Aorta (tissue), 5 donors: ENCODE measurements around the gene RNASE4. TPM values are rescaled to one million over a fixed set of nuclear protein-coding genes. Genes with fewer than 3 reads are reported as not detected.

Source experiments
- ATAC-seq: fragments of 200-7000 bp; cut with Tn5 transposase; one replicate; pipeline ENCODE4 v1.9.1; 2022; ENCODE audit warnings: moderate library complexity; ENCODE audit not compliant: low FRiP score
- DNase-seq, 2 donors: peaks; one replicate each; pipeline ENCODE4 v3.0.0-alpha.2; 2020
- H3K27ac ChIP-seq, 2 donors: one replicate each; pipeline ENCODE4 v1.5.1; 2013; ENCODE audit warnings: low read length in 2 of 2, mild to moderate bottlenecking in 2 of 2, moderate library complexity in 2 of 2, control low read depth in 1 of 2, inconsistent platforms in 1 of 2, low read depth in 1 of 2
- H3K27me3 ChIP-seq, 2 donors: one replicate each; pipeline ENCODE4 v1.6.1; 2013; ENCODE audit warnings: control low read depth in 1 of 2, low read length in 1 of 2, mild to moderate bottlenecking in 1 of 2, moderate library complexity in 1 of 2; ENCODE audit not compliant: insufficient read depth in 2 of 2, control insufficient read depth in 1 of 2
- H3K36me3 ChIP-seq, 2 donors: one replicate each; pipeline ENCODE4 v1.6.1; 2013; ENCODE audit warnings: control low read depth in 1 of 2, low read length in 1 of 2, mild to moderate bottlenecking in 1 of 2; ENCODE audit not compliant: insufficient read depth in 2 of 2, control insufficient read depth in 1 of 2
- H3K4me1 ChIP-seq, 2 donors: one replicate each; pipeline ENCODE4 v1.6.1; 2013; ENCODE audit warnings: low read length in 2 of 2, control low read depth in 1 of 2, mild to moderate bottlenecking in 1 of 2, moderate library complexity in 1 of 2; ENCODE audit not compliant: insufficient read depth in 2 of 2, control insufficient read depth in 1 of 2
- H3K4me3 ChIP-seq, 2 donors: one replicate each; pipeline ENCODE4 v1.5.1; 2013; ENCODE audit warnings: low read length in 2 of 2, control low read depth in 1 of 2, mild to moderate bottlenecking in 1 of 2
- H3K9me3 ChIP-seq: one replicate; pipeline ENCODE4 v1.6.1; 2013; ENCODE audit warnings: mild to moderate bottlenecking, low read length; ENCODE audit not compliant: control insufficient read depth
- WGBS, 2 donors: extraction: QIAGEN DNeasy Blood & Tissue Kit; methylation state at CpG; one replicate each; pipeline ENCODE4 v1.1.7; 2013; 5-methylcytosine and 5-hydroxymethylcytosine counted together
- intact Hi-C, 2 donors: fragments of 100-400 bp; cut with DNase I; formaldehyde crosslinking; loops; one replicate each; pipeline versions ENCODE4 v1.14.2 to v1.15.0; 2022
- polyA plus RNA-seq, 2 donors: library from polyadenylated mRNA; stranded (reverse); fragments of 200-250 nt; gene quantifications; one replicate each; pipeline ENCODE4 v1.2.3, GENCODE V29; 2013
- total RNA-seq, 2 donors: library from RNA; stranded (reverse); fragmentation: NEBNext Ultra II Directional; extraction: Animal tissue kit (Norgen Biotek cat#: 25700); gene quantifications; one replicate each; pipeline ENCODE4 v1.2.1, GENCODE V29; 2021
- donor health status: healthy with polysubstance abuse.
- donor health status: Bipolar disorder and iron deficiency.
- donor health status: DM: no; HTN: no; CAD: no.
- donor health status: DM: no; HTN: no; CAD: no.
- donor health status: DM: yes; HTN: yes; CAD: no.

RNASE4 gene
- total and polyA plus RNA-seq, 4 donors = 37.4 to 85.1 (median 55.6) TPM

- 87 to 90% methylated on average over 2 of the region's 2 CpGs for WGBS, 2 donors
- H3K27me3 ChIP-seq = no peaks in the 10 kb centered on the region
- H3K4me1 ChIP-seq = no peaks in the 10 kb centered on the region
- H3K4me3 ChIP-seq = no peak overlapping the region
- H3K36me3 ChIP-seq = no peaks in the 10 kb centered on the region
- no peak overlapping the region for H3K27ac ChIP-seq
- H3K9me3 ChIP-seq = peaks cover 2% of the 10 kb centered on the region
- ATAC-seq = no peak
- DNase-seq = no peak
- intact Hi-C loops = no loop called here
These were observed 16.4 kb upstream of the RNASE4 start for GRCh38 chr14:20667957-20668356.

DNA sequence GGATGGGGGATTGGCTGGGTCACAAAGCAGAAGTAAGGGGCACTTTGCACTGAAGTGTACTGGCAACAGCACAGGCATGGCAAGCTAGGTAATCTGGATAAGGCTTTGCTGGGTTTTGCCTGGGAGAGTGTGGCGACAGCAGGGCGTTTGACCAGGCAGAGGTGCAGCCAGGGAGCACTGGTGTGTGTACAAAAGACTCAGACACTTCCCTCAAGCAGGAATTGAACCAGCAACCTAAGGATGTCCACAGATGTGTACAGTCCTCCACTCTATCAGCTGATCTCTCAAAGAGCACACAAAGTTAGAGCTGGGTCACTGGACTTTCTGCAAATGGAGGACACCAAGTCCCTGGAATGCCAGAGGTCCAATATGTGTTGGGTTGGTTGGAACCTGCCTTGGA lies 15.4 kb upstream of the RNASE4 start:
- DNase-seq (no peak), ATAC-seq (no peak)
- no peaks in the 10 kb centered on the region for H3K27me3 ChIP-seq
- peaks cover 2% of the 10 kb centered on the region for H3K9me3 ChIP-seq
- no peaks in the 10 kb centered on the region for H3K36me3 ChIP-seq
- no peak overlapping the region for H3K4me3 ChIP-seq
- no peak overlapping the region for H3K27ac ChIP-seq
- 75 to 81% methylated on average over 2 of the region's 2 CpGs for WGBS, 2 donors
- H3K4me1 ChIP-seq = no peaks in the 10 kb centered on the region
- intact Hi-C loops = no loop called here

DNA sequence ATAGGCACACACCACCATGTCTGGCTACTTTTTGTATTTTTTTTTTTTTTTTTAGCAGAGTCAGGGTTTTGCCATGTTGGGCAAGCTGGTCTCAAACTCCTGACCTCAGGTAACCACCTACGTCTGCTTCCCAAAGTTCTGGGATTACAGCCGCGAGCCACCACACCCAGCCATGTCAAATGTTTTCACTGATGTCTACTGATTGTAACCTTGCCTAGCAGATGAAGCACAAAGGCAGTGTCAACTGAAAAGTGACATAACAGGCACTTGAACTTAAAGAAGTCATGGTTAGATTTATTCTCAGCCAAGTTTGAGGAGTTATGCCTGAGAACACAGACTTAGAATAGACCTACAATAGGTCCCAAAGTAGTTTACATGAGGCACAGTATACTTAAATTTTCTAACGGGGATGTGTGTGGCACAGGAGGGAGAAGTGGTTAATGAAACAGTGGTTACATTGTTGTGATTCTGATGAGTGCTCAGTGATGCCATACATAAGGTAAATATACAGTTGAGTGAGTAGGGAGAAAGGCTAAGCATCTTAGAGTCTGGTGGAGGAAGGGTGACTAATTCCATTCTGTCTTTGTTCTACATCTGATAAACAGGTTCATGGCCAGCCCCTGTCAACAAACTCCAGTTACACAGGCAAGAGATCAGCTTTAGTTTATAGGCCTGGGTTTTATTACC lies 12.6 kb upstream of the RNASE4 start:
- Histone ChIP-seq H3K9me3 (peaks cover 2% of the 10 kb centered on the region), H3K4me3 (no peak overlapping the region), H3K27me3 (no peaks in the 10 kb centered on the region), H3K27ac (no peak overlapping the region), H3K4me1 (no peaks in the 10 kb centered on the region), H3K36me3 (no peaks in the 10 kb centered on the region)
- ATAC-seq = no peak
- intact Hi-C loops = no loop called here
- WGBS, 2 donors = 79 to 85% methylated on average over 4 of the region's 4 CpGs
- no peak for DNase-seq

DNA sequence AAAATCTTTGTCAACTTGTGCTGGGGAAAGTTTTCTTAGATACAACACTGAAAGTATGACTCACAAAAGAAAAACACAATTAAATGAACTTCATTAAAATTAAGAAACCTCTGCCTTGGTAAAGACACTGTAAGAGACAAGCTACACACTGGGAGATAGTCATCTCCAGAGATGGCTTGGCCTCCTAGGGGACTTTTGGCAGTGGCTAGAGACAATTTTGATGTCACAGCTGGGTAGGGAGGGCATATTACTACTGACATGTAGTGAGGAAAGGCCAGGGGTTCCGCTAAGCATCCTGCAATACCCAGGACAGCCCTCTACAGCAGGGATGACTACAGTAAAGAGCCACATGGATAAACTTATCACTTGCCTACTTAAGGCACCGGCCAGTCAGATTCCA lies 8.7 kb upstream of the RNASE4 start:
- Histone ChIP-seq H3K4me1 (peaks cover 0 to 2% of the 10 kb centered on the region in 2 donors), H3K36me3 (no peaks in the 10 kb centered on the region), H3K4me3 (no peak overlapping the region), H3K27me3 (no peaks in the 10 kb centered on the region), H3K27ac (no peak overlapping the region), H3K9me3 (no peaks in the 10 kb centered on the region)
- ATAC-seq (no peak), DNase-seq (no peak)
- intact Hi-C loops = no loop called here
- 81 to 84% methylated on average over 2 of the region's 2 CpGs for WGBS, 2 donors

DNA sequence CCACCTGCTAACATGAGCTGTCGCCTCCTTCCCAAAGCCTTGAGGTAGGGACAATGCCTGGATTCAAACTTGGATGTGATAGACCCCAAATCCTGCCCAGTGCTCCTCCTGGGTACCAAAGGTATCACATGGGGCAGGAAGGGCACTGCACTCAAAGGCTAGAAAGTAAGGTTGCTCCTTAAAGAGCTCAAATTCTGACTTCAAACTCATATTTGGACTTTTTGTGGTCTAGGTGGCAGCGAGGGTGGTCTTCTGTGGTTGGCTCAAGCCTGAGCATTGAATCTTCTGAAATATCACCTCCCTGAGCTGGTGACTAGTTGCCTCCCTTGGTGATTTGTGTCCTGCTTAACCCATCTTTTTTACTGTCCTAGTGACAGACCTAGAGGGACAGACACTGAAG lies 8.3 kb upstream of the RNASE4 start:
- H3K4me3 ChIP-seq = no peak overlapping the region
- ATAC-seq (no peak), DNase-seq (no peak)
- WGBS, 2 donors = 84% methylated on average over 2 of the region's 2 CpGs
- H3K36me3 ChIP-seq = no peaks in the 10 kb centered on the region
- no peaks in the 10 kb centered on the region for H3K9me3 ChIP-seq
- peaks cover 0 to 2% of the 10 kb centered on the region in 2 donors for H3K4me1 ChIP-seq
- H3K27me3 ChIP-seq = no peaks in the 10 kb centered on the region
- no peak overlapping the region for H3K27ac ChIP-seq
- intact Hi-C loops = no loop called here

GRCh38 chr14:20679907-20680306 lies 4.5 kb upstream of the RNASE4 start:
- Histone ChIP-seq H3K36me3 (no peaks in the 10 kb centered on the region), H3K4me1 (peaks cover 0 to 2% of the 10 kb centered on the region in 2 donors), H3K9me3 (no peaks in the 10 kb centered on the region), H3K27me3 (no peaks in the 10 kb centered on the region), H3K4me3 (no peak overlapping the region), H3K27ac (no peak overlapping the region)
- ATAC-seq (no peak), DNase-seq (no peak)
- 87 to 88% methylated on average over 1 of the region's 1 CpG for WGBS, 2 donors
- intact Hi-C loops = loop anchor here (5.0 to 10.0 kb wide), 6 partner anchors 48 to 338 kb away; partner anchors contain the start of genes METTL17 (in 1 of the 2), PARP2 (in 1 of the 2) and PIP4P1 (in 1 of the 2)

- H3K4me1 ChIP-seq = peaks cover 0 to 2% of the 10 kb centered on the region in 2 donors
- WGBS, 2 donors = 65 to 67% methylated on average over 8 of the region's 8 CpGs
- H3K27ac ChIP-seq = no peak overlapping the region
- no peaks in the 10 kb centered on the region for H3K9me3 ChIP-seq
- H3K27me3 ChIP-seq = no peaks in the 10 kb centered on the region
- no peaks in the 10 kb centered on the region for H3K36me3 ChIP-seq
- DNase-seq (no peak), ATAC-seq (no peak)
- H3K4me3 ChIP-seq = no peak overlapping the region
- intact Hi-C loops = loop anchor here (5.0 to 10.0 kb wide), 6 partner anchors 48 to 338 kb away; partner anchors contain the start of genes METTL17 (in 1 of the 2), PARP2 (in 1 of the 2) and PIP4P1 (in 1 of the 2)
These were observed 4.0 kb upstream of the RNASE4 start for GRCh38 chr14:20680363-20680762.

DNA sequence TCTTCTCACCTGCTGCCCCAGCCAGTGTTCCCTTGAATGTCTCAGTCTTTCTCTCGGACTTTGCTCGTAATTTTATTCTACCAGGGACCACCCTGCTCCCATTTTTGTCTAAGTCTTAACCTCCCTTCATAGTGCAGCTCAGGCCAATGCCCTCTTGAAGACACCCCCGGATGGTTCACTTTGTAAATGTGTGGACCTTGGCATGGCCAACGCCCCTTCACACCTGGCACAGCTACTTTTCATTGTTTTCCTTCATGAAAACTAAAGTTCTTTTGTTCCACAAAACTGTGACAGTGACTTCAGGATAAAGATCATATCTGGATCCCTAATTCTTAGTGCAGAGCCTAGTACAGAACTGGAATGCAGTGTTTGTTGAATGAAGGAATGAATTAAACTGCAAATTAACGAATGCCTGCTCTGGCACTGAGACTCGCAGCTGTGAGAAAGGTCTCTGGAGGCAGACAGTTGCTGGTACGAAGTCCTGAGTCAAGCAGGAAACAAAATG lies 3.5 kb upstream of the RNASE4 start:
- Histone ChIP-seq H3K27me3 (no peaks in the 10 kb centered on the region), H3K27ac (peak overlapping the region in 1 of 2 donors; percentile 98), H3K9me3 (no peaks in the 10 kb centered on the region), H3K4me1 (peaks cover 0 to 2% of the 10 kb centered on the region in 2 donors), H3K36me3 (no peaks in the 10 kb centered on the region), H3K4me3 (peak overlapping the region; percentile 56 to 79)
- ATAC-seq (no peak), DNase-seq (peak in 1 of 2 donors; percentile 59)
- intact Hi-C loops = loop anchor here (1.0 to 10.0 kb wide), 7 partner anchors 49 to 339 kb away; partner anchors contain the start of genes METTL17 (in 1 of the 2), PARP2 (in 1 of the 2) and PIP4P1 (in 1 of the 2)
- WGBS, 2 donors = 5 to 11% methylated on average over 7 of the region's 7 CpGs
